Measurements from ENCODE around the gene SP140. TPM values are rescaled to one million over a fixed set of nuclear protein-coding genes. Genes with fewer than 3 reads are reported as not detected.

The SP140 gene
- total and polyA plus RNA-seq, 10 of the 15 experiments (the other 5 are each of a cell fraction or from before 2014, with no cell fraction given): 61.7 to 164 (median 90.7) TPM

- TF ChIP-seq HDGF (IDR thresholded peaks at IDR 0.05) (peak; percentile 91), NKRF (conservative IDR thresholded peaks at IDR 0.05) (peak; percentile 39; the same call in 1 of the 2 replicates), NBN (IDR thresholded peaks at IDR 0.05) (peak; percentile 74), KDM1A (IDR thresholded peaks at IDR 0.05; ENCODE audit: borderline replicate concordance) (no peak), CREB1 (IDR thresholded peaks at IDR 0.05; ENCODE audit: low read depth) (peak; percentile 91), EZH2 (IDR thresholded peaks at IDR 0.05; ENCODE audit: borderline replicate concordance, control insufficient read depth, low read depth, low read length) (no peak), ZSCAN29 (IDR thresholded peaks at IDR 0.05) (no peak), PAX5 (IDR thresholded peaks at IDR 0.05; ENCODE audit: borderline replicate concordance, low read depth, low read length) (peak; percentile 69; the same call in 1 of the 2 replicates), SUPT20H (IDR thresholded peaks at IDR 0.05; ENCODE audit: borderline replicate concordance, control insufficient read depth, low read depth, low read length) (no peak), TAF1 (IDR thresholded peaks at IDR 0.05; ENCODE audit: borderline replicate concordance, low read depth, low read length) (peak; percentile 89), ESRRA (IDR thresholded peaks at IDR 0.05; ENCODE audit: low read length) (no peak), MYC (IDR thresholded peaks at IDR 0.05; ENCODE audit: insufficient read depth, insufficient read length, insufficient replicate concordance, low read length, severe bottlenecking) (no peak), IKZF2 (IDR thresholded peaks at IDR 0.05) (peak; percentile 15 to 32; a peak in 2 of 4 replicates), RUNX3 (IDR thresholded peaks at IDR 0.05; ENCODE audit: low read length) (0 out of 2 replicates have a peak, but pooled peaks have one; percentile 16), BRCA1 (IDR thresholded peaks at IDR 0.05; ENCODE audit: low read depth, low read length) (no peak), RAD51 (IDR thresholded peaks at IDR 0.05) (no peak), MEF2A (IDR thresholded peaks at IDR 0.05; ENCODE audit: insufficient read depth, low read depth, low read length) (no peak), ZBTB11 (CRISPR knock-in tag; IDR thresholded peaks at IDR 0.05) (no peak), ATF3 (IDR thresholded peaks at IDR 0.05; ENCODE audit: borderline replicate concordance, extremely low read depth, low read depth, low read length) (no peak), NFYA (IDR thresholded peaks at IDR 0.05; ENCODE audit: borderline replicate concordance, low read depth, low read length) (no peak)
- TF ChIP-seq, protein P1, sequence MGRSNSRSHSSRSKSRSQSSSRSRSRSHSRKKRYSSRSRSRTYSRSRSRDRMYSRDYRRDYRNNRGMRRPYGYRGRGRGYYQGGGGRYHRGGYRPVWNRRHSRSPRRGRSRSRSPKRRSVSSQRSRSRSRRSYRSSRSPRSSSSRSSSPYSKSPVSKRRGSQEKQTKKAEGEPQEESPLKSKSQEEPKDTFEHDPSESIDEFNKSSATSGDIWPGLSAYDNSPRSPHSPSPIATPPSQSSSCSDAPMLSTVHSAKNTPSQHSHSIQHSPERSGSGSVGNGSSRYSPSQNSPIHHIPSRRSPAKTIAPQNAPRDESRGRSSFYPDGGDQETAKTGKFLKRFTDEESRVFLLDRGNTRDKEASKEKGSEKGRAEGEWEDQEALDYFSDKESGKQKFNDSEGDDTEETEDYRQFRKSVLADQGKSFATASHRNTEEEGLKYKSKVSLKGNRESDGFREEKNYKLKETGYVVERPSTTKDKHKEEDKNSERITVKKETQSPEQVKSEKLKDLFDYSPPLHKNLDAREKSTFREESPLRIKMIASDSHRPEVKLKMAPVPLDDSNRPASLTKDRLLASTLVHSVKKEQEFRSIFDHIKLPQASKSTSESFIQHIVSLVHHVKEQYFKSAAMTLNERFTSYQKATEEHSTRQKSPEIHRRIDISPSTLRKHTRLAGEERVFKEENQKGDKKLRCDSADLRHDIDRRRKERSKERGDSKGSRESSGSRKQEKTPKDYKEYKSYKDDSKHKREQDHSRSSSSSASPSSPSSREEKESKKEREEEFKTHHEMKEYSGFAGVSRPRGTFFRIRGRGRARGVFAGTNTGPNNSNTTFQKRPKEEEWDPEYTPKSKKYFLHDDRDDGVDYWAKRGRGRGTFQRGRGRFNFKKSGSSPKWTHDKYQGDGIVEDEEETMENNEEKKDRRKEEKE (IDR thresholded peaks at IDR 0.05): no peak
- TF ChIP-seq, protein P2, sequence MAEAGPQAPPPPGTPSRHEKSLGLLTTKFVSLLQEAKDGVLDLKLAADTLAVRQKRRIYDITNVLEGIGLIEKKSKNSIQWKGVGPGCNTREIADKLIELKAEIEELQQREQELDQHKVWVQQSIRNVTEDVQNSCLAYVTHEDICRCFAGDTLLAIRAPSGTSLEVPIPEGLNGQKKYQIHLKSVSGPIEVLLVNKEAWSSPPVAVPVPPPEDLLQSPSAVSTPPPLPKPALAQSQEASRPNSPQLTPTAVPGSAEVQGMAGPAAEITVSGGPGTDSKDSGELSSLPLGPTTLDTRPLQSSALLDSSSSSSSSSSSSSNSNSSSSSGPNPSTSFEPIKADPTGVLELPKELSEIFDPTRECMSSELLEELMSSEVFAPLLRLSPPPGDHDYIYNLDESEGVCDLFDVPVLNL (IDR thresholded peaks at IDR 0.05; ENCODE audit: low read depth, low read length): no peak
These were observed at the start of gene SP140 (continued) for GRCh38 chr2:230225486-230225885.

Measured in GM12878 (cell line).